T follicular helper cell (primary cell): ENCODE data around the gene ZNF335.

ENCODE experiments used
- DNase-seq: peaks from one replicate; pipeline ENCODE4 v3.0.0-alpha.2; 2020; ENCODE audit warnings: low read depth
- total RNA-seq, 2 experiments: gene quantifications; one replicate each; lab custom pipeline; 2026; lab: John Stamatoyannopoulos, UW

The ZNF335 gene
- 84.7 to 154 reads per million in 2 experiments for total RNA-seq

DNA sequence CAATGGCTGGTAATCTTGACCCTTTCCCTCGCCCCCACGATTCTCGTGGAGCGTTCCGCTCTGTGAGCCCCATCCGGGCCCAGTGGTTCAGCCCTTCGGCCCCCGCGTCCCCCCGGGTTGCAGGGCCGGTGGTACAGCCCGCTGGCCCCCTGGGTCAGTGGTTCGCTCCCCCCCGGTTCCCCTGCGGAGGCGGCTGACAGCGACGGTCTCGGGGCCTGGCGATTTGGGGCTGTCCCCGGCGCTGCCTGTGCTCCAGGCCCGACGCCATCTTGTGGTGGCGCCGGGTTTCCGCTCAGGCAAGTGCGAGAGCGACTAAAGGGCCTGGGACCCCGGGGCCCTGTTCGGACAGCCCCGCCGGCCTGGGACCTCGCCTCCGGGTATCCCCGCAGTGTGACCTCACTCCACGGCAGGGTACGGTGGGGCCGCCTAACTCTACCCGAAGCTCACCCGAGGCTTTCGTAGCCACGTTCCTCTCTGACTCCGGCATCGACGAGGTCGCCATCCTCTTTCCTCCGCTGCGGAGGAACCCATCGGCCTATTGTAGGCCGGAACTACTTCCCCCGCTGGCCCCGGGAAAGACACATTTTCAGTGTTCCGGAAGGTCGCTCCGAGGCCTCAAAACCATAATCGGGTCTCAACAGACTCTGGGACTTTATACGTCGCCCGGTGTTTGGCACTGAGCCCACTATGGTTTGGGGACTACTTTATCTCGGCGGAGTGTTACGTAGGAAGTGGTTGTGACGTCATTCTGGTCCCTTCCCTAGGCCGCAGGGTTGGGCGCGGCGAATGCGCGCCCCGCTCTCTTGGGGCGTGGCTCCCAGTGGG, at the start of gene ZNF335:
Gene ZNF335, minus strand, starts transcription at position 529 of the 825 bp plus-strand sequence. CDS start 793 bp downstream, outside the sequence.
- peak; percentile 89 for DNase-seq

DNA sequence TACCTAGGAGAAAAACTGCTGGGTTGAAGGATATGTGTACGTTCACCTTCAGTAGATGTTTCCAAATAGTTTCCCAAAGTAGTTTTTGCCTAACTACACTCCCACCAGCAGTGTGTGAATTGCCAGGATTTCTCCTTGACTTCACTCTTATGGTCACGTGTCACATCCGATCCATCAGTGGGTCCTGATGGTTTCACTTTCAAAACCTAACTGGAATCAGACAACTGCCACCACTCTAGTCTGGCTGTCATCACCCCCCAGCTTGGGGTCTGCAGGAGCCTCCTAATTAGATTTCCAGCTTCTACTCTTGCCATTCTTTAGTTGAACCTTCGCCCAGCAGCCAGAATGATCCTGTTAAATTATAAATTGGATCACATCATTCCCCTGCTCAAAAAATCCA, 48.6 kb upstream of the ZNF335 start:
- DNase-seq: no peak

DNA sequence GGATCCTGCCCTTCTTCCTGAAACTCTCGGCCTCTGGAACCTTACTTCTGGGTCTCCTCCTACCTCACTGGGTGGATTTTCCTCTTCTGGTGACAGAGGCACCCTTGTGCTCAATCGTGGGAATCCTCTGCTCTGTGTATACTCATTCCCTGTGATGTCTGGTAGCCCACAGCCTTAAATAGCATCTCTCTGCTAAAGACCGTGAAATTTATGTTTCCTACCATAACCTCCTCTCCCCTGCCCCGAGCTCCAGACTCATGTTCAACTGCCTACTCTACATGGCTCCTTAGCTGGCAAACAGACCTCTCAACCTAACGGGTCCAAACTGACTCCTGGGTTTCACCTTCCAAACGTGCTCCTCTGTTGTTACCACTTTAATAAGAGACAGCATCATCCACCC, 46.6 kb upstream of the ZNF335 start:
- no peak for DNase-seq

- DNase-seq: no peak
Measured at GRCh38 chr20:46018112-46018511, 46.1 kb upstream of the ZNF335 start.

DNA sequence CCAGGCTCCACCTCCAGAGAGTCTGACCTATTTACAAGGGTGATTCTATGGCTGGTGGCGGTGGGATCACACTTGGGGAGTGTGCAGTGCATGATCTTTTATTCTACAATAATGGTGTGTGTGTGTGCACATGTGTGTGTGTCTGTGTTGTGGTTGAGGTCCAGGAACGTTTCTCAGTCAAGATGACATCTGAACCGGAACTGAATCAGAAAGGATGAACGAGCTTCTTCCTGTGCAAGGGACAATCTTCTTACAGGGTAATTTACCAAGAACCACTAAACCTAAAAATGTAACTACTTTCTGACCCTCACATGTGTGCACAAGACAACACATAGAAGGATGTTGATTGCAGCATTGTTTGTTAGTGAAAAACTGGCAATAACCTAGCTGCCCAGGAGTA, 45.3 kb upstream of the ZNF335 start:
- DNase-seq: no peak

GRCh38 chr20:46014517-46015396, 42.8 kb upstream of the ZNF335 start:
- no peak for DNase-seq

DNA sequence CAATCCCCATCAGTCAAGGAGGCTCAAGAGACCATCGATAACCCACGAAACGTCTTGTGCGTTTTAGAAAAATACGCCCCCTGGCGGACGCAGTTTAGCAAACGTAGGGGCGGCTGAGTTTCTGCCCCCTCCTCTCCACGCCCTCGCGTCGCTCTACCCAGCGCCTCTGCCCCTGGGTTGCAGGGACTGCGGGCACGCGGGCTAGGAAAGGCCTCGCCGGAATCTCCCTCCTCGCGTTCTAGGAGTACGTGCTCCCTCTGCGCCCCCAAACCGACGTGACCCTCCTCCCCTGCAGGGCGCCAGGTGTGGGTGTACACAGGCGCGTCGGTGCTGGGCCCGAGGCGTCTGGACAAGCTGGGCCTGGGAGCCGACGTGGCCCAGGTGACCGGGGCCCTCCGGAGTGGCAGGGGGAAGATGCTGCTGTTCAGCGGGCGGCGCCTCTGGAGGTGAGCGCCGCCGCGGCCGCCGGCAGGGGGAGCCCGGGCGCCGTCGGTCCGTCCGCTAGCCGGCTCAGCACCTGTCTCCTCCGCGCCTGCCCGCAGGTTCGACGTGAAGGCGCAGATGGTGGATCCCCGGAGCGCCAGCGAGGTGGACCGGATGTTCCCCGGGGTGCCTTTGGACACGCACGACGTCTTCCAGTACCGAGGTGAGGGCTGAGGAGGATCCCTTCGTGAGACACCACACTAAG, 42.0 kb upstream of the ZNF335 start:
- peak; percentile 52 for DNase-seq

DNA sequence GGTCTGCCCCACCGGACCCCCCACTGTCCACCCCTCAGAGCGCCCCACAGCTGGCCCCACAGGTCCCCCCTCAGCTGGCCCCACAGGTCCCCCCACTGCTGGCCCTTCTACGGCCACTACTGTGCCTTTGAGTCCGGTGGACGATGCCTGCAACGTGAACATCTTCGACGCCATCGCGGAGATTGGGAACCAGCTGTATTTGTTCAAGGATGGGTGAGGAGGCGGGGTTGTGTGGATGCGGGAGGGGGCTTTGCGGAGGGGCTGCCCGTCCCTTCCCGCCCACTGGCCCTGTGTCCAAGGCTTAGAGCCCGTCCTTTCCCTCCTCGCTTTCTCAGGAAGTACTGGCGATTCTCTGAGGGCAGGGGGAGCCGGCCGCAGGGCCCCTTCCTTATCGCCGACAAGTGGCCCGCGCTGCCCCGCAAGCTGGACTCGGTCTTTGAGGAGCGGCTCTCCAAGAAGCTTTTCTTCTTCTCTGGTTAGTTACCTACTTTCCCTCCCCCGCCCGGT, 41.4 kb upstream of the ZNF335 start:
- no peak for DNase-seq

- DNase-seq: no peak
Measured at GRCh38 chr20:46012921-46013320, 40.9 kb upstream of the ZNF335 start.

GRCh38 chr20:46011631-46012482, 39.9 kb upstream of the ZNF335 start:
- DNase-seq: no peak

DNA sequence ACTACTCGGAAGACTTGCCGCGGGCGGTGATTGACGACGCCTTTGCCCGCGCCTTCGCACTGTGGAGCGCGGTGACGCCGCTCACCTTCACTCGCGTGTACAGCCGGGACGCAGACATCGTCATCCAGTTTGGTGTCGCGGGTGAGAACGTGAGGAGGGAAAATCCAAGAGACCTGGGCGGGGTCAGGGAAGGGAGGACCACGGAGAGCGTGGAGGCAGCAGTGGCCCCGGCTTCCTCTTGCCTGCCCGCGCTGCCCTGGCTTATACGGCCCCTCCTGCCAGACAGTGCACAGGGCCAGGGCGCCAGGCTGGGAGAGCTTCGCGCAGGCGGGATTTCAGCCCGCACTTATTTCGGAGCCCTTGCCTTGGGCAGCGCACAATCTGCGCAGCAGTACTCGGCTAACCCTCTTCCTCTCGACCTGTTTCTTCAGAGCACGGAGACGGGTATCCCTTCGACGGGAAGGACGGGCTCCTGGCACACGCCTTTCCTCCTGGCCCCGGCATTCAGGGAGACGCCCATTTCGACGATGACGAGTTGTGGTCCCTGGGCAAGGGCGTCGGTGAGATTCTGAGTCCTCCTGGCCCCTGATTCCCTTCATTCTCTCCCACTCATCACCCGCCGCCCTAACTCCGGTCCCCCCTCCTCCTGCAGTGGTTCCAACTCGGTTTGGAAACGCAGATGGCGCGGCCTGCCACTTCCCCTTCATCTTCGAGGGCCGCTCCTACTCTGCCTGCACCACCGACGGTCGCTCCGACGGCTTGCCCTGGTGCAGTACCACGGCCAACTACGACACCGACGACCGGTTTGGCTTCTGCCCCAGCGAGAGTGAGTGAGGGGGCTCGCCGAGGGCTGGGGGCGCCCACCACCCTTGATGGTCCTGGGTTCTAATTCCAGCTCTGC, 38.7 kb upstream of the ZNF335 start:
- DNase-seq: peak; percentile 45

GRCh38 chr20:46009816-46010215, 37.8 kb upstream of the ZNF335 start:
- no peak for DNase-seq

GRCh38 chr20:46007671-46008070, 35.7 kb upstream of the ZNF335 start:
- DNase-seq: no peak

GRCh38 chr20:46006964-46007363, 35.0 kb upstream of the ZNF335 start:
- no peak for DNase-seq

GRCh38 chr20:46006022-46006705, 34.2 kb upstream of the ZNF335 start:
- no peak for DNase-seq

GRCh38 chr20:46004889-46005473, 33.0 kb upstream of the ZNF335 start:
- no peak for DNase-seq

GRCh38 chr20:46004187-46004586, 32.2 kb upstream of the ZNF335 start:
- DNase-seq: no peak

DNA sequence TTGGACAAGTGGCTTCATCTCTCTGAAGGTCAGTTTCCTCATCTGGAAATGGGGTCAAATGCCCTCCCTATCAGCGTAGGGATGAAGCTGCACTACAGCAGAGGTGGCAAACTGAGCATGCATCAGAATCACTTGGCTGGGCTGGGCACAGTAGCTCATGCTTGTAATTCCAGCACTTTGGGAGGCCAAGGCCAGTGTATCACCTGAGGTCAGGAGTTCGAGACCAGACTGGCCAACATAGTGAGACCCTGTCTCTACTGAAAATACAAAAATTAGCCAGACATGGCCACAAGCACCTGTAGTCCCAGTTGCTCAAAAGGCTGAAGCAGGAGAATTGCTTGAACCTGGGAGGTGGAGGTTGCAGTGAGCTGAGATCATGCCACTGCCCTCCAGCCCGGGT, 30.0 kb upstream of the ZNF335 start:
- no peak for DNase-seq

GRCh38 chr20:46001498-46001897, 29.5 kb upstream of the ZNF335 start:
- no peak for DNase-seq
